WTC11 (cell line): ENCODE measurements around the gene CD69.

Experiments
- AFF4 ChIP-seq: sonication (generic); formaldehyde crosslinking; IDR thresholded peaks from 2 replicates; pipeline ENCODE4 v1.8.1; 2023; ENCODE audit warnings: mild to moderate bottlenecking, missing genetic modification reagents, borderline replicate concordance
- CREB1 ChIP-seq: sonication (generic); formaldehyde crosslinking; IDR thresholded peaks from 2 replicates; pipeline ENCODE4 v1.8.0; 2023; ENCODE audit warnings: mild to moderate bottlenecking, missing genetic modification reagents
- CTCF ChIP-seq: fragments of 200-600 bp; IDR thresholded peaks from 2 replicates; pipeline ENCODE4 v1.8.0; 2022; ENCODE audit warnings: antibody characterized with exemption
- E2F1 ChIP-seq: sonication (generic); formaldehyde crosslinking; IDR thresholded peaks from 2 replicates; pipeline ENCODE4 v1.8.0; 2022; ENCODE audit warnings: mild to moderate bottlenecking, missing genetic modification reagents
- EMX1 ChIP-seq: fragments of 250-450 bp; sonication (Bioruptor Pico); IDR thresholded peaks from 2 replicates; pipeline ENCODE4 v1.8.0; 2021; ENCODE audit warnings: mild to moderate bottlenecking
- OVOL2 ChIP-seq: fragments of 250-450 bp; sonication (Bioruptor Pico); IDR thresholded peaks from 2 replicates; pipeline ENCODE4 v1.9.0; 2021; ENCODE audit warnings: mild to moderate bottlenecking, borderline replicate concordance
- ZNF423 ChIP-seq: fragments of 250-450 bp; sonication (Bioruptor Pico); IDR thresholded peaks from 2 replicates; pipeline ENCODE4 v2.1.2; 2022; ENCODE audit warnings: mild to moderate bottlenecking, moderate library complexity

- TF ChIP-seq CREB1 (CRISPR knock-in tag), result no peak
- no peak for TF ChIP-seq OVOL2 (CRISPR knock-in tag)
- TF ChIP-seq CTCF, result no peak
- TF ChIP-seq AFF4, result no peak
- no peak for TF ChIP-seq EMX1 (CRISPR knock-in tag)
- TF ChIP-seq ZNF423 (CRISPR knock-in tag), result no peak
- no peak for TF ChIP-seq E2F1
These were observed 11.1 kb downstream of the CD69 start for GRCh38 chr12:9749640-9750039.
